HEK293 (cell line): ENCODE data around the gene MAP3K14.
"Not testable (repeated sequence)": the region's sequence is repeated elsewhere in the genome, so short reads cannot be mapped to it uniquely, and the experiment has no call there.

ENCODE experiments used
- CTCF ChIA-PET: fragments of 350-600 bp; formaldehyde crosslinking; extraction: SDS; loops from one replicate; lab custom pipeline; 2021; ENCODE audit warnings: antibody characterized with exemption; lab: Yijun Ruan, JAX
- POLR2A ChIA-PET: fragments of 300-600 bp; formaldehyde crosslinking; extraction: SDS; loops from one replicate; lab custom pipeline; 2020; ENCODE audit warnings: antibody characterized with exemption, inconsistent platforms; lab: Yijun Ruan, JAX
- H3K27ac ChIP-seq: fragments of 200-500 bp; sonication (Bioruptor generic); 2 replicates; pipeline ENCODE4 v1.5.1; 2014; ENCODE audit warnings: low read depth, low read length, control low read depth, inconsistent platforms; ENCODE audit errors: extremely low read depth
- H3K36me3 ChIP-seq, 2 experiments: fragments of 200-500 bp in 1 of 2; sonication (Bioruptor generic) in 1 of 2; 1 replicate in 1 of 2; 2 replicates in 1 of 2; pipeline ENCODE4 v1.5.1; 2014 to 2017; ENCODE audit warnings: inconsistent platforms in 2 of 2, low read length in 2 of 2; ENCODE audit not compliant: control insufficient read depth in 2 of 2, insufficient read depth in 1 of 2
- H3K4me1 ChIP-seq: fragments of 200-500 bp; sonication (Bioruptor generic); 2 replicates; pipeline ENCODE4 v1.5.1; 2014; ENCODE audit warnings: mild to moderate bottlenecking, low read length, inconsistent platforms; ENCODE audit not compliant: control insufficient read depth, insufficient read depth
- H3K4me3 ChIP-seq: 2 replicates; pipeline ENCODE4 v1.5.1; 2011; ENCODE audit warnings: low read depth, mild to moderate bottlenecking, control low read depth, low read length, moderate library complexity
- H3K9me3 ChIP-seq: fragments of 200-500 bp; sonication (Bioruptor generic); 2 replicates; pipeline ENCODE4 v1.5.1; 2014; ENCODE audit warnings: low read depth, low read length, inconsistent platforms; ENCODE audit not compliant: control insufficient read depth, insufficient read depth
- AEBP2 ChIP-seq: fragments of 450-650 bp; formaldehyde crosslinking; IDR thresholded peaks from 2 replicates; pipeline ENCODE4 v1.5.1; 2016; ENCODE audit warnings: missing biosample characterization, missing genetic modification characterization, borderline replicate concordance
- ELK4 ChIP-seq: IDR thresholded peaks from 2 replicates; pipeline ENCODE4 v1.6.1; 2011; ENCODE audit warnings: mild to moderate bottlenecking, low read depth, low read length, borderline replicate concordance
- GLI2 ChIP-seq: fragments of 450-650 bp; formaldehyde crosslinking; IDR thresholded peaks from 2 replicates; pipeline ENCODE4; 2017; ENCODE audit warnings: missing biosample characterization, missing genetic modification characterization, low read depth, borderline replicate concordance
- IKZF3 ChIP-seq: fragments of 450-650 bp; IDR thresholded peaks from 2 replicates; pipeline ENCODE4 v1.5.0; 2018; ENCODE audit warnings: missing biosample characterization, mild to moderate bottlenecking, missing genetic modification characterization, moderate library complexity
- KLF7 ChIP-seq: fragments of 450-650 bp; formaldehyde crosslinking; IDR thresholded peaks from 2 replicates; pipeline ENCODE4 v1.5.1; 2016; ENCODE audit warnings: missing biosample characterization, missing genetic modification characterization, borderline replicate concordance
- OSR2 ChIP-seq: fragments of 450-650 bp; formaldehyde crosslinking; IDR thresholded peaks from 2 replicates; pipeline ENCODE4 v1.5.1; 2016; ENCODE audit warnings: missing biosample characterization, missing genetic modification characterization
- PRDM1 ChIP-seq: fragments of 450-650 bp; formaldehyde crosslinking; IDR thresholded peaks from 2 replicates; pipeline ENCODE4; 2016; ENCODE audit warnings: missing biosample characterization, missing genetic modification characterization
- SALL2 ChIP-seq: fragments of 450-650 bp; formaldehyde crosslinking; IDR thresholded peaks from 2 replicates; pipeline ENCODE4 v1.5.0; 2017; ENCODE audit warnings: missing biosample characterization, mild to moderate bottlenecking, missing genetic modification characterization, borderline replicate concordance
- ZBTB20 ChIP-seq: fragments of 450-650 bp; formaldehyde crosslinking; IDR thresholded peaks from 2 replicates; pipeline ENCODE4 v1.5.1; 2016; ENCODE audit warnings: missing biosample characterization, missing genetic modification characterization
- ZNF114 ChIP-seq: fragments of 450-650 bp; formaldehyde crosslinking; IDR thresholded peaks from 2 replicates; pipeline ENCODE4 v1.5.0; 2017; ENCODE audit warnings: missing biosample characterization, missing genetic modification characterization
- ZNF121 ChIP-seq: fragments of 450-650 bp; formaldehyde crosslinking; IDR thresholded peaks from 2 replicates; pipeline ENCODE4 v1.5.1; 2016; ENCODE audit warnings: missing biosample characterization, missing genetic modification characterization
- ZNF155 ChIP-seq: fragments of 450-650 bp; formaldehyde crosslinking; IDR thresholded peaks from 2 replicates; pipeline ENCODE4 v1.5.1; 2016; ENCODE audit warnings: missing biosample characterization, missing genetic modification characterization
- ZNF354C ChIP-seq: fragments of 450-650 bp; formaldehyde crosslinking; IDR thresholded peaks from 2 replicates; pipeline ENCODE4 v1.5.1; 2016; ENCODE audit warnings: missing biosample characterization, missing genetic modification characterization, low read depth, borderline replicate concordance
- ZNF501 ChIP-seq: fragments of 450-650 bp; formaldehyde crosslinking; IDR thresholded peaks from 2 replicates; pipeline ENCODE4 v1.5.1; 2016; ENCODE audit warnings: missing biosample characterization, missing genetic modification characterization
- ZNF580 ChIP-seq: fragments of 450-650 bp; formaldehyde crosslinking; IDR thresholded peaks from 2 replicates; pipeline ENCODE4 v1.5.1; 2016; ENCODE audit warnings: missing biosample characterization, missing genetic modification characterization
- ZNF600 ChIP-seq: fragments of 450-650 bp; formaldehyde crosslinking; IDR thresholded peaks from 2 replicates; pipeline ENCODE4 v1.5.1; 2016; ENCODE audit warnings: missing biosample characterization, missing genetic modification characterization
- ZNF626 ChIP-seq: fragments of 450-650 bp; sonication (Bioruptor Pico); formaldehyde crosslinking; IDR thresholded peaks from 2 replicates; pipeline ENCODE4 v1.5.1; 2018; ENCODE audit warnings: missing biosample characterization, missing genetic modification characterization, inconsistent platforms
- ZNF768 ChIP-seq: fragments of 450-650 bp; formaldehyde crosslinking; IDR thresholded peaks from 2 replicates; pipeline ENCODE4 v1.5.1; 2018; ENCODE audit warnings: missing biosample characterization, mild to moderate bottlenecking, missing genetic modification characterization

MAP3K14 gene

GRCh38 chr17:45302649-45303173, 14.1 kb downstream of the MAP3K14 start:
- POLR2A ChIA-PET = interaction anchor here (2.0 kb wide), 1 partner anchor 14 kb away, joined by 4 read pairs; the partner anchor contains the start of gene MAP3K14
- H3K36me3 ChIP-seq = no peaks in the 10 kb centered on the region; a peak in 1 of 3 replicates
- no peak for TF ChIP-seq KLF7 (tag by site-specific recombination)
- no peak for TF ChIP-seq OSR2 (tag by site-specific recombination)
- TF ChIP-seq ZNF114 (tag by site-specific recombination) = no peak
- no peak for TF ChIP-seq GLI2 (tag by site-specific recombination)
- TF ChIP-seq ZNF768 (tag by site-specific recombination) = no peak
- TF ChIP-seq ZNF600 (tag by site-specific recombination) = 0 out of 2 replicates have a peak, but pooled peaks have one; percentile 21
- TF ChIP-seq, all 188 proteins: peak for 1
- H3K9me3 ChIP-seq = no peaks in the 10 kb centered on the region
- no peak overlapping the region for H3K4me3 ChIP-seq
- peaks cover 7% of the 10 kb centered on the region for H3K4me1 ChIP-seq
- no peak overlapping the region for H3K27ac ChIP-seq
- CTCF ChIA-PET = interaction anchor here (0.7 to 1.4 kb wide), 7 partner anchors 9 to 83 kb away, joined by 3 to 6 read pairs (median 3); no protein-coding TSS in a partner anchor

GRCh38 chr17:45302220-45302619, 14.6 kb downstream of the MAP3K14 start:
- not testable (repeated sequence) for H3K4me1 ChIP-seq, H3K27ac ChIP-seq, H3K4me3 ChIP-seq, H3K9me3 ChIP-seq, H3K36me3 ChIP-seq
- POLR2A ChIA-PET = interaction anchor here (2.0 kb wide), 1 partner anchor 15 kb away, joined by 4 read pairs; the partner anchor contains the start of gene MAP3K14
- CTCF ChIA-PET = interaction anchor here (0.8 to 1.4 kb wide), 5 partner anchors 9 to 67 kb away, joined by 3 to 6 read pairs (median 3); no protein-coding TSS in a partner anchor
- peak; percentile 67; the same call in 1 of the 2 replicates for TF ChIP-seq ZNF121

GRCh38 chr17:45301674-45302073, 15.1 kb downstream of the MAP3K14 start:
- peaks cover 4% of the 10 kb centered on the region for H3K4me1 ChIP-seq
- CTCF ChIA-PET = no interaction called here
- POLR2A ChIA-PET = interaction anchor here (2.0 kb wide), 1 partner anchor 15 kb away, joined by 4 read pairs; the partner anchor contains the start of gene MAP3K14

More at GRCh38 chr17:45301674-45302073, 15.1 kb downstream of the MAP3K14 start:
- Histone ChIP-seq H3K27ac (no peak overlapping the region), H3K36me3 (no peaks in the 10 kb centered on the region; a peak in 1 of 3 replicates), H3K4me3 (no peak overlapping the region), H3K9me3 (no peaks in the 10 kb centered on the region)
- TF ChIP-seq ZNF501 (tag by site-specific recombination) (no peak), ZNF626 (tag by site-specific recombination) (no peak), SALL2 (tag by site-specific recombination) (no peak), ZBTB20 (tag by site-specific recombination) (no peak), IKZF3 (tag by site-specific recombination) (no peak), PRDM1 (tag by site-specific recombination) (no peak), ZNF155 (tag by site-specific recombination) (no peak), ZNF580 (no peak), ELK4 (no peak), AEBP2 (tag by site-specific recombination) (no peak), ZNF354C (no peak)
